MM.1S (cell line): Measurements from ENCODE around the gene ANKRD52.

ENCODE experiments used
- DNase-seq: peaks from one replicate; pipeline ENCODE4 v3.0.0-alpha.2; 2015
- H2AFZ ChIP-seq: fragments of 300-600 bp; sonication (generic); 2 replicates; pipeline ENCODE4 v1.6.0; 2016; ENCODE audit warnings: antibody characterized with exemption, low read length
- H3F3A ChIP-seq: fragments of 300-600 bp; sonication (generic); 2 replicates; pipeline ENCODE4 v1.6.1; 2016; ENCODE audit warnings: mild to moderate bottlenecking, antibody characterized with exemption, low read length, moderate library complexity, mixed read lengths; ENCODE audit not compliant: insufficient read depth
- H3K27ac ChIP-seq: fragments of 300-600 bp; sonication (generic); 2 replicates; pipeline ENCODE4 v1.5.1; 2016; ENCODE audit warnings: mild to moderate bottlenecking, low read length
- H3K27me3 ChIP-seq: fragments of 300-600 bp; sonication (generic); replicated peaks from 2 replicates; pipeline ENCODE4 v1.6.0; 2016; ENCODE audit warnings: low read length; ENCODE audit not compliant: insufficient read depth
- H3K36me3 ChIP-seq: fragments of 300-600 bp; sonication (generic); replicated peaks from 2 replicates; pipeline ENCODE4 v1.6.1; 2016; ENCODE audit warnings: mild to moderate bottlenecking, low read length, mixed read lengths; ENCODE audit not compliant: insufficient read depth
- H3K4me1 ChIP-seq: fragments of 300-600 bp; sonication (generic); 2 replicates; pipeline ENCODE4 v1.6.1; 2016; ENCODE audit warnings: low read length, mixed read lengths
- H3K4me2 ChIP-seq: fragments of 300-600 bp; sonication (generic); 2 replicates; pipeline ENCODE4 v1.6.0; 2016; ENCODE audit warnings: low read depth, low read length
- H3K4me3 ChIP-seq: fragments of 300-600 bp; sonication (generic); 2 replicates; pipeline ENCODE4 v1.5.1; 2016; ENCODE audit warnings: low read length, mixed read lengths
- H3K79me2 ChIP-seq: fragments of 300-600 bp; sonication (generic); 2 replicates; pipeline ENCODE4 v1.6.1; 2016; ENCODE audit warnings: mixed run types, low read length, mixed read lengths
- H3K9ac ChIP-seq: fragments of 300-600 bp; sonication (generic); 2 replicates; pipeline ENCODE4 v1.6.1; 2016; ENCODE audit warnings: low read length, mixed read lengths
- H3K9me2 ChIP-seq: fragments of 300-600 bp; sonication (generic); replicated peaks from 2 replicates; pipeline ENCODE4 v1.6.1; 2016; ENCODE audit warnings: mild to moderate bottlenecking, low read length, mixed read lengths; ENCODE audit not compliant: insufficient read depth
- H3K9me3 ChIP-seq: fragments of 300-600 bp; sonication (generic); replicated peaks from 2 replicates; pipeline ENCODE4 v1.6.1; 2016; ENCODE audit warnings: mild to moderate bottlenecking, low read length, mixed read lengths; ENCODE audit not compliant: insufficient read depth
- H4K20me1 ChIP-seq: fragments of 300-600 bp; sonication (generic); 2 replicates; pipeline ENCODE4 v1.6.1; 2016; ENCODE audit warnings: mild to moderate bottlenecking, low read length, moderate library complexity, mixed read lengths; ENCODE audit not compliant: insufficient read depth
- CTCF ChIP-seq: fragments of 300-600 bp; sonication (generic); IDR thresholded peaks from 2 replicates; pipeline ENCODE4 v1.5.1; 2016; ENCODE audit warnings: antibody characterized with exemption, low read length, mixed read lengths
- EZH2 ChIP-seq: fragments of 300-600 bp; sonication (generic); optimal IDR thresholded peaks from 2 replicates; pipeline ENCODE3; 2017; ENCODE audit warnings: low read depth, mild to moderate bottlenecking, antibody characterized with exemption, low read length, mixed read lengths
- EZH2phosphoT487 ChIP-seq: fragments of 300-600 bp; sonication (generic); IDR thresholded peaks from 2 replicates; pipeline ENCODE4 v1.6.1; 2018; ENCODE audit warnings: antibody characterized with exemption, low read length

Gene ANKRD52

DNA sequence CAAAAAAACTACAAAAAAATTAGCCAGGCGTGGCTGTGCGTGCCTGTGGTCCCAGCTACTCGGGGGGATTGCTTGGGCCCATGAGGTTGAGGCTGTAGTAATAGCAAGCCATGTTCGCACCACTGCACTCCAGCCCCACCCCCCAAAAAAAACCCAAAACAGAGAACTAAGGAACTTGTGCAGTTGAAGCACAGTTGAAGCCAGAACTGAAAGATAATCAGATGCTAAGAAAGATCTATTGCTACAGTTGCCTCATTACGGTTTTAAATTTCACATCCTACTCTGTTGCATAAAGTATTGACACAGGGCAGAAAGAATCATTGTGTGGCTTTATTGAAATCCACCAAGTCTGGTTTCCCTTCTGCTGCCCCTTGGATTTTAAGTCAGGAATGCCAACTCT is 38.1 kb upstream of the ANKRD52 start:
- Histone ChIP-seq H3K9ac (no peak overlapping the region), H3K4me2 (no peak overlapping the region), H3F3A (peaks cover 11% of the 10 kb centered on the region), H3K36me3 (peaks cover 5% of the 10 kb centered on the region; the same call in 1 of the 2 replicates), H3K27ac (no peak overlapping the region), H3K27me3 (no peaks in the 10 kb centered on the region), H3K79me2 (peaks cover 91% of the 10 kb centered on the region), H3K9me2 (no peaks in the 10 kb centered on the region), H3K4me3 (no peak overlapping the region), H3K9me3 (no peaks in the 10 kb centered on the region), H3K4me1 (peaks cover 14% of the 10 kb centered on the region), H4K20me1 (peaks cover 4% of the 10 kb centered on the region; the same call in 1 of the 2 replicates), H2AFZ (no peak overlapping the region)
- no peak for TF ChIP-seq CTCF
- TF ChIP-seq EZH2, result no peak
- no peak for TF ChIP-seq EZH2phosphoT487
- no peak for DNase-seq

DNA sequence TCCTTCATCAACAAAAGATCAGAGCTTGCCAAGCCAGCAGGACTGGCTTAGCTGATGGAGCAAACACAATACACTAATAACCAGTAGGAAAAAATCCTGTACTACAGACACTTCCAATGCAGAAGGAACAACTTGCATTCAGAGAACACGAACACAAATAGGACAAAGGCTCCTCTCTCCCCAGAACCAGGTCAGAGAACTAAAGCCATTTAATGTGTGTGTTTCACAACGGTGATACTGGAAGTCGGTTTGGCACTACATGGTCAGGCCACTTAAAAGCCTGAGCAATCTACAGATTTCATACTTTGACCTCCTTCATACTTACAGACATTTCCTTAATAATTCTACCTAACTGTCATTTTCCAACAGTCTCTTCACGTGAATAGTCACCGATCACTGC is 35.6 kb upstream of the ANKRD52 start:
- H3K4me3 ChIP-seq, result no peak overlapping the region
- peaks cover 4% of the 10 kb centered on the region; the same call in 1 of the 2 replicates for H4K20me1 ChIP-seq
- H3K36me3 ChIP-seq, result peaks cover 12% of the 10 kb centered on the region; the same call in 1 of the 2 replicates
- no peak overlapping the region for H2AFZ ChIP-seq
- TF ChIP-seq EZH2phosphoT487 (no peak), CTCF (no peak), EZH2 (no peak)
- no peak overlapping the region for H3K9ac ChIP-seq
- H3K27me3 ChIP-seq, result no peaks in the 10 kb centered on the region
- no peak overlapping the region for H3K4me2 ChIP-seq
- H3K9me2 ChIP-seq, result no peaks in the 10 kb centered on the region
- H3K27ac ChIP-seq, result no peak overlapping the region
- DNase-seq, result no peak
- H3K4me1 ChIP-seq, result peaks cover 8% of the 10 kb centered on the region
- H3K79me2 ChIP-seq, result peaks cover 97% of the 10 kb centered on the region
- H3F3A ChIP-seq, result no peaks in the 10 kb centered on the region; the same call in 1 of the 2 replicates
- H3K9me3 ChIP-seq, result no peaks in the 10 kb centered on the region

- Histone ChIP-seq H4K20me1 (peaks cover 3% of the 10 kb centered on the region; the same call in 1 of the 2 replicates), H3F3A (no peaks in the 10 kb centered on the region; the same call in 1 of the 2 replicates), H3K79me2 (peaks cover 77% of the 10 kb centered on the region), H3K4me1 (no peaks in the 10 kb centered on the region), H3K9me2 (no peaks in the 10 kb centered on the region), H3K9ac (no peak overlapping the region), H3K27me3 (no peaks in the 10 kb centered on the region), H3K4me2 (no peak overlapping the region), H3K9me3 (no peaks in the 10 kb centered on the region), H2AFZ (no peak overlapping the region), H3K36me3 (peaks cover 22% of the 10 kb centered on the region), H3K27ac (no peak overlapping the region), H3K4me3 (no peak overlapping the region)
- TF ChIP-seq EZH2 (no peak), CTCF (no peak), EZH2phosphoT487 (no peak)
- no peak for DNase-seq
Observed at GRCh38 chr12:56288705-56289387, 30.7 kb upstream of the ANKRD52 start.
